ENCODE results near the gene PARVB. TPM values are rescaled to one million over a fixed set of nuclear protein-coding genes. Genes with fewer than 3 reads are reported as not detected.

The PARVB gene
- total and polyA plus RNA-seq, 2 donors (not counting 1 experiment from before 2014, with no cell fraction given): 12.1 to 47.3 TPM

DNA sequence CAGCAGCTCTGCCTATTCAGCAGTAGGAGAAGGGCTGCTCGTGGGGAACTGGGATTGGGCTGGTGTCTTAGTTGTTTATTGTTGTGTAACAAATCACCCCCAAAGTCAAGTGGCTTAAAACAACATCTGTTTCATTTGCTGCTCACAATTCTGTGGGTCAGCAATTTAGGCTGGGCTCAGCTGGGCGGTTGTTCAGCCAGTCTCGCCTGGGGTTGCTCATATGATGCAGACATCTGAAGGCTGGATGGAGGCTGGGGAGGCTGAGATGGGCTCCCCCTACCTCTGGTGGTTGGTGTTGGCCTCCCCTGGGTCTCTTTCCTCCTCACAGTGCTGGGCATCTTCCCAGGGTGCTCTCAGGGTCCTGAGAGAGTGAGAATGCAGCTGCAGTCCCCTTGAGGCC lies 113.3 kb downstream of the PARVB start:
- no peaks in the 10 kb centered on the region for H3K9me3 ChIP-seq (ENCODE audit: control insufficient read depth, insufficient read depth, low read depth, low read length)
- H2AFZ ChIP-seq (ENCODE audit: low read length): no peak overlapping the region
- H3K4me2 ChIP-seq (ENCODE audit: extremely low read depth, insufficient read depth, low read length): no peak overlapping the region
- DNase-seq (ENCODE audit: low read depth in 2 of 2): no peak
- no peak overlapping the region for H3K9ac ChIP-seq (ENCODE audit: insufficient read depth, low read length)
- no peaks in the 10 kb centered on the region for H4K20me1 ChIP-seq (ENCODE audit: control insufficient read depth, extremely low read depth, insufficient read depth, low read length)
- TF ChIP-seq, protein P1, sequence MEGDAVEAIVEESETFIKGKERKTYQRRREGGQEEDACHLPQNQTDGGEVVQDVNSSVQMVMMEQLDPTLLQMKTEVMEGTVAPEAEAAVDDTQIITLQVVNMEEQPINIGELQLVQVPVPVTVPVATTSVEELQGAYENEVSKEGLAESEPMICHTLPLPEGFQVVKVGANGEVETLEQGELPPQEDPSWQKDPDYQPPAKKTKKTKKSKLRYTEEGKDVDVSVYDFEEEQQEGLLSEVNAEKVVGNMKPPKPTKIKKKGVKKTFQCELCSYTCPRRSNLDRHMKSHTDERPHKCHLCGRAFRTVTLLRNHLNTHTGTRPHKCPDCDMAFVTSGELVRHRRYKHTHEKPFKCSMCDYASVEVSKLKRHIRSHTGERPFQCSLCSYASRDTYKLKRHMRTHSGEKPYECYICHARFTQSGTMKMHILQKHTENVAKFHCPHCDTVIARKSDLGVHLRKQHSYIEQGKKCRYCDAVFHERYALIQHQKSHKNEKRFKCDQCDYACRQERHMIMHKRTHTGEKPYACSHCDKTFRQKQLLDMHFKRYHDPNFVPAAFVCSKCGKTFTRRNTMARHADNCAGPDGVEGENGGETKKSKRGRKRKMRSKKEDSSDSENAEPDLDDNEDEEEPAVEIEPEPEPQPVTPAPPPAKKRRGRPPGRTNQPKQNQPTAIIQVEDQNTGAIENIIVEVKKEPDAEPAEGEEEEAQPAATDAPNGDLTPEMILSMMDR (conservative IDR thresholded peaks at IDR 0.05 in 1 of 2, IDR thresholded peaks at IDR 0.05 in 1 of 2; ENCODE audit: low read depth in 1 of 2, low read length in 2 of 2): no peak
- TF ChIP-seq EZH2 (IDR thresholded peaks at IDR 0.05; ENCODE audit: low read length, missing control alignments): no peak
- H3K4me3 ChIP-seq (replicated peaks in 1 of 4; ENCODE audit: control extremely low read depth in 1 of 4, insufficient read depth in 1 of 4, low read depth in 3 of 4, low read length in 4 of 4): no peak overlapping the region
- peaks cover 2% of the 10 kb centered on the region for H3K36me3 ChIP-seq (ENCODE audit: control insufficient read depth, insufficient read depth, low read length)
- H3K4me1 ChIP-seq (ENCODE audit: control insufficient read depth, extremely low read depth, insufficient read depth, low read length): no peaks in the 10 kb centered on the region
- H3K27ac ChIP-seq (ENCODE audit: insufficient read depth, low read length): no peak overlapping the region
- H3K79me2 ChIP-seq (ENCODE audit: control insufficient read depth, insufficient read depth, low read length): no peaks in the 10 kb centered on the region
- H3K27me3 ChIP-seq (ENCODE audit: control insufficient read depth, insufficient read depth, low read length): no peaks in the 10 kb centered on the region

DNA sequence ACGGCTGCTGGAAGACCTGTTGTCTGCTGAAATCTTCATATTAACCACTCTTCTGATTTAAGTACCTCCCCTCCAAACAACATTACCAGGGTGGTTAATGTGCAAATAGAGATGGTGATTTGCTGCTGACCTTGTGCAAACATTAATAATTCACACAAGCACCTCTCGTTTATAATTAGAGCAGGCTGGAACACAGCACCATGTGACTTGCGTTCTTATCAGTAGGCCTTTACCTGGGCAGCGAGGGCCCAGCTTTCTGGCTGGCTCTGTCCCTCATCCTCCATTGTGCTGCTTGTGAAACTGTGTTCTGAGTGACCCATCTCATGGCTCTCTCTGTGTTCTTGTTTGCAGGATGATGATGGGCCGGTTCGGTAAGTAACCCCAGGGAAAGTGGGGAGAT lies 115.7 kb downstream of the PARVB start:
- no peaks in the 10 kb centered on the region for H3K9me3 ChIP-seq (ENCODE audit: control insufficient read depth, insufficient read depth, low read depth, low read length)
- H4K20me1 ChIP-seq (ENCODE audit: control insufficient read depth, extremely low read depth, insufficient read depth, low read length): no peaks in the 10 kb centered on the region
- no peak for DNase-seq (ENCODE audit: low read depth in 2 of 2)
- H3K4me1 ChIP-seq (ENCODE audit: control insufficient read depth, extremely low read depth, insufficient read depth, low read length): no peaks in the 10 kb centered on the region
- peaks cover 2% of the 10 kb centered on the region for H3K36me3 ChIP-seq (ENCODE audit: control insufficient read depth, insufficient read depth, low read length)
- H3K4me3 ChIP-seq (replicated peaks in 1 of 4; ENCODE audit: control extremely low read depth in 1 of 4, insufficient read depth in 1 of 4, low read depth in 3 of 4, low read length in 4 of 4): no peak overlapping the region
- H3K4me2 ChIP-seq (ENCODE audit: extremely low read depth, insufficient read depth, low read length): no peak overlapping the region
- no peak overlapping the region for H3K9ac ChIP-seq (ENCODE audit: insufficient read depth, low read length)
- TF ChIP-seq, protein P1 (conservative IDR thresholded peaks at IDR 0.05 in 1 of 2, IDR thresholded peaks at IDR 0.05 in 1 of 2; ENCODE audit: low read depth in 1 of 2, low read length in 2 of 2): no peak
- TF ChIP-seq EZH2 (IDR thresholded peaks at IDR 0.05; ENCODE audit: low read length, missing control alignments): no peak
- H3K27ac ChIP-seq (ENCODE audit: insufficient read depth, low read length): no peak overlapping the region
- H3K27me3 ChIP-seq (ENCODE audit: control insufficient read depth, insufficient read depth, low read length): no peaks in the 10 kb centered on the region
- H2AFZ ChIP-seq (ENCODE audit: low read length): no peak overlapping the region
- no peaks in the 10 kb centered on the region for H3K79me2 ChIP-seq (ENCODE audit: control insufficient read depth, insufficient read depth, low read length)

DNA sequence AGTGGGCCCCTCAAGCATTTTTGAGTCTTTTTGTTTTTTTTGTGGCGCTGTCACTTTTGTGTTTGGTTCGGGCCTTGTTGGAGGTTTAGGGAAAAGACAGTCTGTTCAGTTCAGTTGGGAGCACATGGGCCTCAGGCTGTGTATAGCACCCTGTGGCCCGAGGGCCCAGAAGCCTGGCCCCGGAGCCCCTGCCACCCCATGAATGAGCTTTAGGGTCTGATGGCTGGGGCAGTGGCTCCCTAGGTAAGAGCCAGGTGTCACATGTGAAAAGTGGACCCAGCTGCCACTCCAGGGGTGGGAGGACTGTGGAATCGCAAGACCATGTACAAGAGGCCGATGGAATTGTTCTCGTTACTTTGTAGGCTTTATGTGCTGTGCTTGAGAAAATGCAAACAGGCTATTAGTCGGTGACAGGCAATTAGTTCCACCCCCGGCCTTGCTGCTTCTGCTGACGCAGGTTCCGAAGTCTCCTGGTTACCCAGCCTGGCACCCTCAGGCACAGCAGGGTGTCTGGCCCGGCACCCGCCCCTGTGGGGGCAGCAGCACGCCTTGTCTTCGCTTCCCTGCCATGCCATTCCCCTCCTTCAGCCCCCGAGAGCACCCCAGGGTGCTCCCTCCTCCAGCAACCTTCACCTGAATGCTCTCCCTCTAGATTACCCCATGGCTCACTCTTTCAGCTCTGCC lies 118.5 kb downstream of the PARVB start:
- no peaks in the 10 kb centered on the region for H4K20me1 ChIP-seq (ENCODE audit: control insufficient read depth, extremely low read depth, insufficient read depth, low read length)
- no peaks in the 10 kb centered on the region for H3K27me3 ChIP-seq (ENCODE audit: control insufficient read depth, insufficient read depth, low read length)
- H3K4me2 ChIP-seq (ENCODE audit: extremely low read depth, insufficient read depth, low read length): no peak overlapping the region
- peaks cover 2% of the 10 kb centered on the region for H3K36me3 ChIP-seq (ENCODE audit: control insufficient read depth, insufficient read depth, low read length)
- H3K4me3 ChIP-seq (replicated peaks in 1 of 4; ENCODE audit: control extremely low read depth in 1 of 4, insufficient read depth in 1 of 4, low read depth in 3 of 4, low read length in 4 of 4): no peak overlapping the region
- no peaks in the 10 kb centered on the region for H3K79me2 ChIP-seq (ENCODE audit: control insufficient read depth, insufficient read depth, low read length)
- H3K4me1 ChIP-seq (ENCODE audit: control insufficient read depth, extremely low read depth, insufficient read depth, low read length): peaks cover 2% of the 10 kb centered on the region
- no peaks in the 10 kb centered on the region for H3K9me3 ChIP-seq (ENCODE audit: control insufficient read depth, insufficient read depth, low read depth, low read length)
- H2AFZ ChIP-seq (ENCODE audit: low read length): no peak overlapping the region
- no peak for TF ChIP-seq EZH2 (IDR thresholded peaks at IDR 0.05; ENCODE audit: low read length, missing control alignments)
- TF ChIP-seq, protein P1 (conservative IDR thresholded peaks at IDR 0.05 in 1 of 2, IDR thresholded peaks at IDR 0.05 in 1 of 2; ENCODE audit: low read depth in 1 of 2, low read length in 2 of 2): no peak
- no peak overlapping the region for H3K9ac ChIP-seq (ENCODE audit: insufficient read depth, low read length)
- DNase-seq (ENCODE audit: low read depth in 2 of 2): no peak
- H3K27ac ChIP-seq (ENCODE audit: insufficient read depth, low read length): no peak overlapping the region
